C4-2B (cell line): ENCODE data around the gene NUDCD3.

Experiments
- ZFX ChIP-seq: fragments of 450-650 bp; IDR thresholded peaks from 2 replicates; pipeline ENCODE4 v1.6.1; 2017
- TF ChIP-seq, protein P1 (sequence below): fragments of 450-650 bp; conservative IDR thresholded peaks from 2 replicates; pipeline ENCODE4 v1.5.1; 2017; ENCODE audit warnings: mild to moderate bottlenecking

DNA sequence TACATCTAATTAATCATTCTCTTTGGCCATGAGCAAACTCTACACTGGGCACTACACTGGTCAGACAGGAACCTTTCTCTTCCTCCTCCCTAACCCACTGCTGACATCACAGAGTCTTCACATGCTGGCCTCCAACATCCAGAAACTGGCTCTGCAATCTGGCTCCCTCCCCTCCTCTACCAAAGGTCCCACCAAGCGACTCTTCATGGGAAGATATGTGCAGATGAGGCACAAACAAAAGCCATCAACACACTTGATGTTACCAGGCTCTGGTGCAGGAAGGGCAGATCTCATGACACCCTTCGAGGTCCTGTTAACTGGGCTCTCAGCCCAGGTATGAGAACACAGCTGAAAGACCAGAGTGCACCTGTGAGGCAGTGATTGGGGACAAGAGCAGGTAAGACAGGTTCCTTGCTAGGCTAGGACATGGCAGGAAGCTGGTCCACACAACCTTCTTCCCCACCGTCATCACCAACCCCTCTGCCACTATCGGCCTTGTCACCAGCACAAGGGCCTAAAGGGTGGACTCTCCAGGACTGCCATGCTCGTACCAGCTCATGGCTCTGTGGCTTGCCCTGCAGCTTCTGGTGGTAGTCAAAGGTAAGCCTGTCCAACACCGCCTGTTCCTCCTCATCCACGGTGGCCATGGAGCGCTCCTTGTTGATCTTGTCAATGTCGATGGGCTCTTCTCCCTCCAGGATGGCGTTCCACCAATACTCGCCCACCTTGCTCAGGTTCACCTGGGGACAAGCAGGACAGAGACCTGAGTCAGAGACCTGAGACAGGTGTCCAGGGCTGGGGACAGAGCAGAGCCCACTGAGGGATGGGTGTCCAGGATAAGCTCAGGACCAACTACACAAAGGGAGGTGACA, 98.5 kb downstream of the NUDCD3 start:
- TF ChIP-seq, protein P1, sequence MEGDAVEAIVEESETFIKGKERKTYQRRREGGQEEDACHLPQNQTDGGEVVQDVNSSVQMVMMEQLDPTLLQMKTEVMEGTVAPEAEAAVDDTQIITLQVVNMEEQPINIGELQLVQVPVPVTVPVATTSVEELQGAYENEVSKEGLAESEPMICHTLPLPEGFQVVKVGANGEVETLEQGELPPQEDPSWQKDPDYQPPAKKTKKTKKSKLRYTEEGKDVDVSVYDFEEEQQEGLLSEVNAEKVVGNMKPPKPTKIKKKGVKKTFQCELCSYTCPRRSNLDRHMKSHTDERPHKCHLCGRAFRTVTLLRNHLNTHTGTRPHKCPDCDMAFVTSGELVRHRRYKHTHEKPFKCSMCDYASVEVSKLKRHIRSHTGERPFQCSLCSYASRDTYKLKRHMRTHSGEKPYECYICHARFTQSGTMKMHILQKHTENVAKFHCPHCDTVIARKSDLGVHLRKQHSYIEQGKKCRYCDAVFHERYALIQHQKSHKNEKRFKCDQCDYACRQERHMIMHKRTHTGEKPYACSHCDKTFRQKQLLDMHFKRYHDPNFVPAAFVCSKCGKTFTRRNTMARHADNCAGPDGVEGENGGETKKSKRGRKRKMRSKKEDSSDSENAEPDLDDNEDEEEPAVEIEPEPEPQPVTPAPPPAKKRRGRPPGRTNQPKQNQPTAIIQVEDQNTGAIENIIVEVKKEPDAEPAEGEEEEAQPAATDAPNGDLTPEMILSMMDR = no peak
- no peak for TF ChIP-seq ZFX
